CD4-positive, alpha-beta T cell (primary cell): ENCODE results near the gene MSI2. TPM values are rescaled to one million over a fixed set of nuclear protein-coding genes. Genes with fewer than 3 reads are reported as not detected.

ENCODE experiments used
- ATAC-seq: fragments of 200-7000 bp; cut with Tn5 transposase; one replicate; pipeline ENCODE4 v1.10.0; 2022; ENCODE audit warnings: mild to moderate bottlenecking; ENCODE audit not compliant: poor library complexity
- CTCF ChIA-PET: fragments of 350-600 bp; sonication (Branson Sonifier 250); formaldehyde crosslinking; loops from one replicate; lab custom pipeline; 2021; ENCODE audit warnings: antibody characterized with exemption, inconsistent platforms; lab: Charles Lee
- POLR2A ChIA-PET: fragments of 350-600 bp; sonication (Branson Sonifier 250); formaldehyde crosslinking; loops from one replicate; lab custom pipeline; 2021; ENCODE audit warnings: antibody characterized with exemption, inconsistent platforms; lab: Charles Lee
- DNase-seq, 14 experiments: peaks; one replicate each; pipeline ENCODE4 v3.0.0-alpha.2; 2013 to 2020; ENCODE audit warnings: mixed read lengths in 2 of 14
- H3K27ac ChIP-seq, 2 donors: one replicate each; pipeline versions ENCODE4 v1.5.1 to v1.7.0; 2013; ENCODE audit warnings: low read length in 2 of 2, low read depth in 1 of 2, mild to moderate bottlenecking in 1 of 2
- H3K27me3 ChIP-seq, 2 experiments: 1 replicate in 1 of 2; 2 replicates in 1 of 2; pipeline versions ENCODE4 v1.6.1 to v1.7.0; 2013; ENCODE audit warnings: low read length in 2 of 2, control low read depth in 1 of 2, mild to moderate bottlenecking in 1 of 2, moderate library complexity in 1 of 2; ENCODE audit not compliant: insufficient read depth in 2 of 2, control insufficient read depth in 1 of 2
- H3K36me3 ChIP-seq: one replicate; pipeline ENCODE4 v1.6.1; 2013; ENCODE audit warnings: low read length, control low read depth; ENCODE audit not compliant: insufficient read depth
- H3K4me1 ChIP-seq: one replicate; pipeline ENCODE4 v1.6.1; 2013; ENCODE audit warnings: low read length, control low read depth; ENCODE audit not compliant: insufficient read depth
- H3K4me3 ChIP-seq: one replicate; pipeline ENCODE4 v1.5.1; 2013; ENCODE audit warnings: mild to moderate bottlenecking, low read length, moderate library complexity
- H3K9me3 ChIP-seq, 2 experiments: 1 replicate in 1 of 2; 2 replicates in 1 of 2; pipeline versions ENCODE4 v1.6.1 to v1.7.0; 2013; ENCODE audit warnings: low read length in 2 of 2, mild to moderate bottlenecking in 2 of 2, control low read depth in 1 of 2, moderate library complexity in 1 of 2; ENCODE audit not compliant: control insufficient read depth in 1 of 2, insufficient read depth in 1 of 2
- H3K27ac Mint-ChIP-seq: one replicate; pipeline ENCODE4 v1.8.0; 2020; ENCODE audit warnings: mixed read lengths
- H3K27me3 Mint-ChIP-seq: one replicate; pipeline ENCODE4 v1.8.0; 2021; ENCODE audit warnings: mixed read lengths
- H3K36me3 Mint-ChIP-seq: one replicate; pipeline ENCODE4 v1.8.0; 2021; ENCODE audit warnings: low read depth, mixed read lengths
- H3K4me1 Mint-ChIP-seq: one replicate; pipeline ENCODE4 v1.8.0; 2021; ENCODE audit warnings: low read depth, mixed read lengths
- H3K4me3 Mint-ChIP-seq: one replicate; pipeline ENCODE4 v1.8.0; 2020; ENCODE audit warnings: mild to moderate bottlenecking, mixed read lengths
- H3K9me3 Mint-ChIP-seq: one replicate; pipeline ENCODE4 v1.8.0; 2020; ENCODE audit warnings: mixed read lengths
- CTCF ChIP-seq: fragments of 200-600 bp; IDR thresholded peaks from one replicate; pipeline ENCODE4 v1.8.0; 2022; ENCODE audit warnings: antibody characterized with exemption, mild to moderate bottlenecking
- intact Hi-C, 2 experiments: fragments of 100-400 bp; cut with DNase I in 1 of 2; cut with micrococcal nuclease in 1 of 2; formaldehyde crosslinking; loops; one replicate each; pipeline versions ENCODE4 v1.15.1 to v1.9.0; 2023 to 2025; cut with DNase I, micrococcal nuclease
- total RNA-seq, 174 experiments: library from RNA in 2 of 174; stranded (reverse) in 2 of 174; gene quantifications; one replicate each; pipeline ENCODE4 v1.2.3 and lab custom pipeline; 2021 to 2026

The MSI2 gene
- total RNA-seq, 2 experiments from 2014 or later, result 129 to 132 TPM

- peaks cover 42% of the 10 kb centered on the region for H3K36me3 Mint-ChIP-seq
- ChIA-PET POLR2A (no interaction called here), CTCF (no interaction called here)
- no peaks in the 10 kb centered on the region for H3K4me1 ChIP-seq
- H3K4me1 Mint-ChIP-seq, result peaks cover 29% of the 10 kb centered on the region
- no peak overlapping the region for H3K4me3 ChIP-seq
- intact Hi-C loops, result no loop called here
- no peak for ATAC-seq
- H3K27me3 ChIP-seq, result no peaks in the 10 kb centered on the region
- no peak overlapping the region for H3K4me3 Mint-ChIP-seq
- H3K27ac Mint-ChIP-seq, result no peak overlapping the region
- no peaks in the 10 kb centered on the region for H3K27me3 Mint-ChIP-seq
- no peak overlapping the region for H3K27ac ChIP-seq
- H3K9me3 Mint-ChIP-seq, result no peaks in the 10 kb centered on the region
- no peaks in the 10 kb centered on the region for H3K9me3 ChIP-seq
- TF ChIP-seq CTCF, result no peak
- peaks cover 22% of the 10 kb centered on the region for H3K36me3 ChIP-seq
- DNase-seq, result no peak
These were observed 53.2 kb downstream of the MSI2 start for GRCh38 chr17:57309479-57309878.

DNA sequence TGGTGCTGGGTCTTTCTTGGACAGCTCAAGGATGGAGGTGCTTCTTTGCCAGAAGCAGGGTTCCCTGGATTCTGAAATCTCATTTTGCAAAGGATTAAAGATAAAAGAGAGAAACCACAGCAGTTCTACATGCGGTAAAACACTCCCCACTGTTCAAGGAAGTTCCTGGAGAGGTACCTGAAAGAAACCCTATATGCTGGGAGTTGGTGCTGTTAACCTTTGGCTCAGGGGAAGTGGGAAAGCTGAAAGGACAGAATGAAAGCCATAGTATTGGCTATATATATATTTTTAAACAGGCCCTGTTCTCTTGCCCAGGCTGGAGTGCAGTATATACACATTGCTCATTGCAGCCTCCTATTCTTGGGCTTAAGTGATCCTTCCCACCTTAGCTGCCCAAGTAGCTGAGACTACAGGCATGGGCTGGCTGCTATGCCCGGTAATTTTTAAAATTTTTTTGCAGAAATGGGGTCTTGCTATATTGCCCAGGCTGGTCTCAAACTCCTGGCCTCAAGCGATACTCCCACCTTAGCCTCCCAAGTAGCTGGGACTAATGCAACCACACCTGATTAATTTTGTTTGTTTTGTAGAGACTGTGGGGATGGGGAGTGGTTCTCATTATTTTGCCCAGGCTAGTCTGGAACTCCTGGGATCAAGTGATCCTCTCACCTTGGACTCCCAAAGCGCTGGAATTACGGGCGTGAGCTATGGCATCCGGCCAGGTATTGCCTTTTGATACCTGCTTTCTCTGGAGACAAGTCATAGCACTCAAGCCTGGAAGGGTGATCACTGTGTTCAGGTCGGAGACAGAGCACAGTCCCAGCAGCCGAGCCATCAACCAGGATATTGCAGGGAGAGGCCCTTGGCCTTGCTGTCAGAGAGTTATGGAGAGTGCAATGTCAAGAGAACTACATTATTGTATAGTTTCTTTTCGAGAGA, 55.2 kb downstream of the MSI2 start:
- H3K36me3 Mint-ChIP-seq, result peaks cover 48% of the 10 kb centered on the region
- POLR2A ChIA-PET, result no interaction called here

GRCh38 chr17:57312242-57312641, 55.9 kb downstream of the MSI2 start:
- no peak overlapping the region for H3K4me3 ChIP-seq
- DNase-seq (no peak), ATAC-seq (no peak)
- Mint-ChIP-seq H3K27me3 (no peaks in the 10 kb centered on the region), H3K4me1 (peaks cover 19% of the 10 kb centered on the region), H3K4me3 (no peak overlapping the region), H3K27ac (no peak overlapping the region), H3K36me3 (peaks cover 48% of the 10 kb centered on the region), H3K9me3 (no peaks in the 10 kb centered on the region)
- no peak overlapping the region for H3K27ac ChIP-seq
- intact Hi-C loops, result no loop called here
- H3K4me1 ChIP-seq, result no peaks in the 10 kb centered on the region
- H3K9me3 ChIP-seq, result no peaks in the 10 kb centered on the region
- CTCF ChIA-PET, result no interaction called here
- no peak for TF ChIP-seq CTCF
- H3K27me3 ChIP-seq, result no peaks in the 10 kb centered on the region
- POLR2A ChIA-PET, result no interaction called here
- H3K36me3 ChIP-seq, result peaks cover 23% of the 10 kb centered on the region

More for the DNA sequence above, 55.2 kb downstream of the MSI2 start:
- Mint-ChIP-seq H3K27me3 (no peaks in the 10 kb centered on the region), H3K9me3 (no peaks in the 10 kb centered on the region), H3K4me3 (no peak overlapping the region), H3K27ac (no peak overlapping the region), H3K4me1 (peaks cover 19% of the 10 kb centered on the region)
- H3K27ac ChIP-seq, result no peak overlapping the region
- no peaks in the 10 kb centered on the region for H3K4me1 ChIP-seq
- peaks cover 25% of the 10 kb centered on the region for H3K36me3 ChIP-seq
- DNase-seq (no peak), ATAC-seq (no peak)
- H3K4me3 ChIP-seq, result no peak overlapping the region
- CTCF ChIA-PET, result no interaction called here
- no peak for TF ChIP-seq CTCF
- intact Hi-C loops, result no loop called here
- no peaks in the 10 kb centered on the region for H3K27me3 ChIP-seq
- no peaks in the 10 kb centered on the region for H3K9me3 ChIP-seq
